Ectodermal cell (in vitro differentiated cells): ENCODE results near the gene MRPL10.

Experiments
- H3K27ac ChIP-seq: 2 replicates; pipeline ENCODE4 v1.7.0; 2013; ENCODE audit warnings: mild to moderate bottlenecking, low read depth, low read length; ENCODE audit not compliant: insufficient read depth, poor library complexity, severe bottlenecking
- H3K27me3 ChIP-seq: 2 replicates; pipeline ENCODE4 v1.7.0; 2013; ENCODE audit warnings: mild to moderate bottlenecking, low read length; ENCODE audit not compliant: insufficient read depth, control insufficient read depth, poor library complexity, severe bottlenecking
- H3K36me3 ChIP-seq: one replicate; pipeline ENCODE4 v1.7.0; 2013; ENCODE audit warnings: low read length; ENCODE audit not compliant: control insufficient read depth, insufficient read depth
- H3K4me1 ChIP-seq: one replicate; pipeline ENCODE4 v1.7.0; 2013; ENCODE audit warnings: low read length; ENCODE audit not compliant: control insufficient read depth, insufficient read depth
- H3K4me3 ChIP-seq: 2 replicates; pipeline ENCODE4 v1.7.0; 2013; ENCODE audit warnings: low read depth, low read length, control low read depth; ENCODE audit not compliant: insufficient read depth
- H3K9me3 ChIP-seq: 2 replicates; pipeline ENCODE4 v1.7.0; 2013; ENCODE audit warnings: mild to moderate bottlenecking, low read length, moderate library complexity; ENCODE audit not compliant: control insufficient read depth
- WGBS, 2 experiments: methylation state at CpG; one replicate each; pipeline ENCODE4 v1.1.7; 2013; ENCODE audit warnings: missing lambda C conversion rate in 2 of 2; 5-methylcytosine and 5-hydroxymethylcytosine counted together

The MRPL10 gene

DNA sequence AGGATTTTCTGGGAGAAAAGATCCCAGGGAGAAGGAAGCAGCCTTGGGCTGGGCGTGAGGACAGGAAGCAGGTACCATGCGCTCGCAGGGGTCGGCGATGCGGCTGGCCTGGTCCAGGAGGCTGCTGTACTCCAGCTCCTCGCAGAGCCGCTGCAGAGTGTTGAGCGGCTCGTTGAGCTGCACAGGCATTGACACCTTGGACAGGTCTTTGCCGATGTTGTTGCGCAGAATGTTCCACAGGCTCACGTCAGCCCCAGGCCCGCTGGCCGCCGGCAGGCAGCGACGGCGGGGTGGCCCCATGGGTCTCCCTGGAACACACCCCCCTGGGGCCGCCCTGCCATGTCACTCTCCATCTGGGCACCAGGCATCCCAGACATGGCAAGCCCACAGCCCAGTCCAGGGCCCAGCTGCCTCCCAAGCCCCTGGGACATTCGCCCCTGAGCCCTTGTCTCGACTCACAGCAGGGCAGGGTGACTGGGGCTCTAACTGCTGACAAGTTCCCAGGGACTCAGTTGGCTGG, 17.8 kb downstream of the MRPL10 start:
- Histone ChIP-seq H3K36me3 (no peaks in the 10 kb centered on the region), H3K27ac (no peak overlapping the region), H3K4me3 (no peak overlapping the region), H3K27me3 (no peaks in the 10 kb centered on the region), H3K9me3 (no peaks in the 10 kb centered on the region), H3K4me1 (no peaks in the 10 kb centered on the region)
- 94 to 97% methylated on average over 22 of the region's 22 CpGs for WGBS, 2 experiments

DNA sequence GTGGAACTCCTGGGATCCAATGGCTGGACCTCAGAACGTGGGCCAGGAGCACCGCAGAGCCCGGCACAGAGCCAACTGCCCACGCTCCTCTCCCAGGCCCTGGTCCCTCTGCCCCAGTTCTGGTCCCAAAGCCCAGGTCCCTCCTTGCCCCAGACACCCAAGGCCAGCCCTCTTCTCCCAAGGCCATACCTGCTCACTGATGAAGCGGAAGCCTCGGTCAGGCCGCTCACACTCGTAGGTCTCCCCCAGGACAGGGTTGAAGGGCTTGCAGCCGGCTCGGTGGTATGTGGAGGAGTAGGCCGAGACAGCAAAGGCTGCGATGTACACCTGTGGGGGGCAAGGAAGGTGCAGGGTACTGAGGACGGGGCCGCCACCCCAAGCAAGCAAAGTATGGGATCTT, 18.3 kb downstream of the MRPL10 start:
- Histone ChIP-seq H3K27ac (no peak overlapping the region), H3K27me3 (no peaks in the 10 kb centered on the region), H3K9me3 (no peaks in the 10 kb centered on the region), H3K36me3 (no peaks in the 10 kb centered on the region), H3K4me3 (no peak overlapping the region), H3K4me1 (no peaks in the 10 kb centered on the region)
- 93 to 96% methylated on average over 14 of the region's 14 CpGs for WGBS, 2 experiments

DNA sequence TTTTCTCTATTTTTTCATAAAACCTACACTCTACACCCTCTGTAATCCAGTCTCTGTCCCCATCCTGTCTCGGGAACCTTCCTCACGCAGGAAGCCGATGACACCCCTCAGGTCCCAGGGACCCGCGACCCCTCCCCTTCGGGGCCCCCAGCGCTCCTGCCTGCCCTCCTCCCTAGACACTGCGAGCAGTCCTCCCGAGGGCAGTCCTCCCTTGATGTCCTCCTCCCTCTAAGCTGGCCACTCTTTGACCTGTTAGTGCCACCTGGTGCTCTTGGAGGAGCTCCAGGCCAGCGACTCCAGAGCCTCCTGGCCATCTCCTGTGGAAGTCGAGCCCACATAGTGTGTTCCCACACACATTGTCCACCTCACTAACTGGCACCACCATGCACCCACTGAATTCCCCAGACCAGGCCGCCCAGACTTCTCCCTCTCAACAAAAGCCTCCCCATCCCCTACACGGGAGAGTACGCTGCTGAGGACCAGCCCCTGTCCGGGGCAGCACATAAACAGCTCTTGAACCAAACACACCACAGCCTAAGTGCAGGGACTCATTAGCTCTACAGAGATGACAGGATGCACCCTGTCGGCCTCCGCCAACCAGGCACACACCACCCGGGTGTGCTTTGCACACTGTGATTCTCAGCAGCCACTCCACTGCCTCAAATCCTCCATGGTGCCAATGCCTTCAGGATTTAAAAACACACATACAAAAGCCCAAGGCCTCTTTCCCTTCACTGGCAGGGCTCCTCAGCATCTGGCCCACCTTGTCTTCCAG, 19.0 kb downstream of the MRPL10 start:
- Histone ChIP-seq H3K27ac (no peak overlapping the region), H3K27me3 (no peaks in the 10 kb centered on the region), H3K4me1 (no peaks in the 10 kb centered on the region), H3K4me3 (no peak overlapping the region), H3K36me3 (no peaks in the 10 kb centered on the region), H3K9me3 (no peaks in the 10 kb centered on the region)
- 89% methylated on average over 18 of the region's 18 CpGs for WGBS, 2 experiments

DNA sequence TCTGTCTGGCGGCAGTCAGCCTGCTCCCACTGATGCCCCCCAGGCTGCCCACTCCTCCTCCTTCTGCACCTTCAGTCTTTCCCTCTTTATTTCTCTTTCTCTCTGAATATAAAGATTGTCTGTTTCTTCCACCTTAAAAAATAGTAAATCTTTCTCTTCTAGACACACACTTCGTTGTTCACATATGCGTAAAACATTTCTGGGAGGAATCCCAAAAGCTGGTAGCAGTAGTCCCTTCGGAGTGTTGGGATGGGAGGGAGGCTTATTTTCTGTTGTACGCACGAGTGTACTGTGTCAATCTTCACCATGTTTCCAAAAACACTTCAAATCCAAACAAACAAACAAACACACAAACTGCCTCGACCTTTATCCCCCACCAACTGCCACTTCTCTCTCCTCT, 19.6 kb downstream of the MRPL10 start:
- 78 to 86% methylated on average over 6 to 7 of the region's 7 CpGs for WGBS, 2 experiments
- no peak overlapping the region for H3K4me3 ChIP-seq
- no peaks in the 10 kb centered on the region for H3K27me3 ChIP-seq
- H3K9me3 ChIP-seq, result no peaks in the 10 kb centered on the region
- H3K36me3 ChIP-seq, result no peaks in the 10 kb centered on the region
- no peak overlapping the region for H3K27ac ChIP-seq
- no peaks in the 10 kb centered on the region for H3K4me1 ChIP-seq

GRCh38 chr17:47810901-47811635, 20.3 kb downstream of the MRPL10 start:
- no peaks in the 10 kb centered on the region for H3K36me3 ChIP-seq
- H3K4me3 ChIP-seq, result no peak overlapping the region
- H3K4me1 ChIP-seq, result no peaks in the 10 kb centered on the region
- WGBS, 2 experiments, result 83 to 85% methylated on average over 9 of the region's 9 CpGs
- H3K27me3 ChIP-seq, result no peaks in the 10 kb centered on the region
- no peaks in the 10 kb centered on the region for H3K9me3 ChIP-seq
- H3K27ac ChIP-seq, result no peak overlapping the region

DNA sequence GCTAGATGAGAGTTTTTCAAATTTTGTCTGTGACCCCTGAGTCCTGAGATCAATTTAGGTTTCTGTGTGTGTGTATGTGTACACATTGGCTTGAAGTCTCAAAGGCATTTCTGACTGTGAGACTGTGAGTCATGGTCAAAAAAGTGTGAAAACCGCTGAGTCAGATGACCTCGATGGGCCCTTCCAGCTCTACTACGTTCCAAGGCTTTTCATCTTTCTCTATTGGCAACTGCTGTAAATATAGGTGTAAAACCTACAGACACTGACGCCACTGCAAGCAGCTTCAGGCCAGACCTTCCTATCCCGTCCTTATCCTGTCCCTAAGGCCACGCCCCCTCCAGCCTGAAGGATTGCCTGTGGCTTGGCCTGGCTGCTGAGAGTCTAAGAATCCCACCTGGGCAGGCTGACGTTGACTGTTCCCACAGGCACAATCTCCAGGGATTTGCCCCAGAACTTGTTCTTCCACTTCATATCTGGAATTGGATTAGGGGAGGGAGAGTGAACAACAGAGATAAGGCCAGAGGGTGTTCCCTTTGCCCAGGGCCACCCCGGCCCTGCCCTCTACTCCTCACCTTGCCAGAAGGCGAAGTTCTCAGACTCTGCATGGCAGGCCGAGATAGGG, 21.0 kb downstream of the MRPL10 start:
- H3K9me3 ChIP-seq, result no peaks in the 10 kb centered on the region
- no peaks in the 10 kb centered on the region for H3K36me3 ChIP-seq
- 69 to 71% methylated on average over 10 of the region's 10 CpGs for WGBS, 2 experiments
- H3K27me3 ChIP-seq, result no peaks in the 10 kb centered on the region
- H3K4me1 ChIP-seq, result no peaks in the 10 kb centered on the region
- H3K27ac ChIP-seq, result no peak overlapping the region
- no peak overlapping the region for H3K4me3 ChIP-seq

GRCh38 chr17:47808830-47809480, 22.4 kb downstream of the MRPL10 start:
- Histone ChIP-seq H3K36me3 (no peaks in the 10 kb centered on the region), H3K4me3 (no peak overlapping the region), H3K4me1 (no peaks in the 10 kb centered on the region), H3K9me3 (no peaks in the 10 kb centered on the region), H3K27me3 (no peaks in the 10 kb centered on the region), H3K27ac (no peak overlapping the region)
- 94 to 97% methylated on average over 22 of the region's 22 CpGs for WGBS, 2 experiments

GRCh38 chr17:47808036-47808829, 23.1 kb downstream of the MRPL10 start:
- H3K27me3 ChIP-seq, result no peaks in the 10 kb centered on the region
- no peak overlapping the region for H3K4me3 ChIP-seq
- H3K27ac ChIP-seq, result no peak overlapping the region
- H3K4me1 ChIP-seq, result no peaks in the 10 kb centered on the region
- no peaks in the 10 kb centered on the region for H3K36me3 ChIP-seq
- no peaks in the 10 kb centered on the region for H3K9me3 ChIP-seq
- WGBS, 2 experiments, result 93% methylated on average over 20 of the region's 20 CpGs

GRCh38 chr17:47807421-47807820, 23.9 kb downstream of the MRPL10 start:
- 87 to 92% methylated on average over 10 to 11 of the region's 11 CpGs for WGBS, 2 experiments
- H3K27me3 ChIP-seq, result peaks cover 3% of the 10 kb centered on the region
- no peaks in the 10 kb centered on the region for H3K4me1 ChIP-seq
- H3K27ac ChIP-seq, result no peak overlapping the region
- no peaks in the 10 kb centered on the region for H3K36me3 ChIP-seq
- H3K4me3 ChIP-seq, result no peak overlapping the region
- no peaks in the 10 kb centered on the region for H3K9me3 ChIP-seq
